Measurements from ENCODE around the gene ITPRID2. TPM values are rescaled to one million over a fixed set of nuclear protein-coding genes. Genes with fewer than 3 reads are reported as not detected.

ITPRID2 gene
- total RNA-seq, 1 experiment from 2014 or later, result 114 TPM

DNA sequence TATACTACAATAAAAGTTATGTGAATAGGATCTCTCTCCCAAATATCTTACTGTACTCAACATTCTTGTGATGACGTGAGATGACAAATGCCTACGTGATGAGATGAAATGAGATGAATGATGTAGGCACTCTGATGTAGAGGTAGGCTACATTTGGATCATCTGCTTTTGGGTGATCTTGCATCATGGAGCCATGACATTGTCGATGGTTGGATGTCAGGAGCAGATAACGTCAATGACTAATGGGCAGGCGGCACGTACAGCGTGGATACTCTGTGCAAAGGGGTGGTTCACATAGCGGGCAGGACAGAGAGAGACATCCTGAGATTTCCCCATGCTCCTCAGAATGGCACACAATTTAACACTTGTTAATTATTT, 53.4 kb downstream of the ITPRID2 start:
- Mint-ChIP-seq H3K4me1 (ENCODE audit: insufficient read depth, unreplicated experiment) (peaks cover 17% of the 10 kb centered on the region), H3K27ac (ENCODE audit: low read depth, unreplicated experiment) (no peak overlapping the region), H3K9me3 (ENCODE audit: unreplicated experiment) (peaks cover 7% of the 10 kb centered on the region), H3K27me3 (ENCODE audit: insufficient read depth, unreplicated experiment) (no peaks in the 10 kb centered on the region), H3K4me3 (ENCODE audit: unreplicated experiment) (no peak overlapping the region), H3K36me3 (ENCODE audit: insufficient read depth, unreplicated experiment) (no peaks in the 10 kb centered on the region)
- CTCF ChIA-PET, result no interaction called here
- POLR2A ChIA-PET, result no interaction called here
- BruUV-seq (replicated peaks), result no TSS peak
- intact Hi-C loops (cut with micrococcal nuclease), result no loop called here
- TF ChIP-seq, protein P1, sequence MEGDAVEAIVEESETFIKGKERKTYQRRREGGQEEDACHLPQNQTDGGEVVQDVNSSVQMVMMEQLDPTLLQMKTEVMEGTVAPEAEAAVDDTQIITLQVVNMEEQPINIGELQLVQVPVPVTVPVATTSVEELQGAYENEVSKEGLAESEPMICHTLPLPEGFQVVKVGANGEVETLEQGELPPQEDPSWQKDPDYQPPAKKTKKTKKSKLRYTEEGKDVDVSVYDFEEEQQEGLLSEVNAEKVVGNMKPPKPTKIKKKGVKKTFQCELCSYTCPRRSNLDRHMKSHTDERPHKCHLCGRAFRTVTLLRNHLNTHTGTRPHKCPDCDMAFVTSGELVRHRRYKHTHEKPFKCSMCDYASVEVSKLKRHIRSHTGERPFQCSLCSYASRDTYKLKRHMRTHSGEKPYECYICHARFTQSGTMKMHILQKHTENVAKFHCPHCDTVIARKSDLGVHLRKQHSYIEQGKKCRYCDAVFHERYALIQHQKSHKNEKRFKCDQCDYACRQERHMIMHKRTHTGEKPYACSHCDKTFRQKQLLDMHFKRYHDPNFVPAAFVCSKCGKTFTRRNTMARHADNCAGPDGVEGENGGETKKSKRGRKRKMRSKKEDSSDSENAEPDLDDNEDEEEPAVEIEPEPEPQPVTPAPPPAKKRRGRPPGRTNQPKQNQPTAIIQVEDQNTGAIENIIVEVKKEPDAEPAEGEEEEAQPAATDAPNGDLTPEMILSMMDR (IDR thresholded peaks at IDR 0.05; ENCODE audit: unreplicated experiment), result no peak
- no peak for DNase-seq (ENCODE audit: unreplicated experiment)

GRCh38 chr2:181946444-181947127, 55.1 kb downstream of the ITPRID2 start:
- Mint-ChIP-seq H3K36me3 (ENCODE audit: insufficient read depth, unreplicated experiment) (no peaks in the 10 kb centered on the region), H3K27ac (ENCODE audit: low read depth, unreplicated experiment) (no peak overlapping the region), H3K4me1 (ENCODE audit: insufficient read depth, unreplicated experiment) (peaks cover 17% of the 10 kb centered on the region), H3K27me3 (ENCODE audit: insufficient read depth, unreplicated experiment) (no peaks in the 10 kb centered on the region), H3K4me3 (ENCODE audit: unreplicated experiment) (no peak overlapping the region), H3K9me3 (ENCODE audit: unreplicated experiment) (peaks cover 7% of the 10 kb centered on the region)
- no peak for DNase-seq (ENCODE audit: unreplicated experiment)
- intact Hi-C loops (cut with micrococcal nuclease), result no loop called here
- TF ChIP-seq, protein P1 (IDR thresholded peaks at IDR 0.05; ENCODE audit: unreplicated experiment), result no peak
- POLR2A ChIA-PET, result no interaction called here
- BruUV-seq (replicated peaks), result no TSS peak
- CTCF ChIA-PET, result no interaction called here

DNA sequence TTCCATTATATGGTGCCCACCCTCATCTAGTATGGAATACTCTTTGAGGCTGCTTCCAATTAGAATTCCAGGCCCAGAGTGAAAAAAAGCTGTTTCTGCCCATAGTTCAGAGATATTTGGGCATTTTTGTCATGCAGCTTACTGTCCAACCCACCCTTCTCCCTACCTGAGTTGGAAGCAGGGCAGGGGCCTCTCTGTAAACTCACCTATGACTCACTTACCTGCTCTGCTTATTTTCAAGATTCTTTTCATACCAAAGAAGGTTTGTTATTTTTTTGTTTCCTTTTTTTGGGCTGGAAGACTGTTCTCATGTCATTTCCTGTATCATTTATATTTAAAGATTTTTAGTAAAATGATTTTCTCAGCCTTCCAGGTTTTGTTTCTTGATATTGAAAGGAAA, 55.7 kb downstream of the ITPRID2 start:
- TF ChIP-seq, protein P1 (IDR thresholded peaks at IDR 0.05; ENCODE audit: unreplicated experiment), result no peak
- ChIA-PET POLR2A (no interaction called here), CTCF (no interaction called here)
- Mint-ChIP-seq H3K9me3 (ENCODE audit: unreplicated experiment) (peaks cover 7% of the 10 kb centered on the region), H3K36me3 (ENCODE audit: insufficient read depth, unreplicated experiment) (no peaks in the 10 kb centered on the region), H3K4me3 (ENCODE audit: unreplicated experiment) (no peak overlapping the region), H3K27ac (ENCODE audit: low read depth, unreplicated experiment) (peak overlapping the region; percentile 62), H3K4me1 (ENCODE audit: insufficient read depth, unreplicated experiment) (peaks cover 17% of the 10 kb centered on the region), H3K27me3 (ENCODE audit: insufficient read depth, unreplicated experiment) (no peaks in the 10 kb centered on the region)
- BruUV-seq (replicated peaks), result no TSS peak
- peak; percentile 25 for DNase-seq (ENCODE audit: unreplicated experiment)
- intact Hi-C loops (cut with micrococcal nuclease), result no loop called here

GRCh38 chr2:181948227-181948626, 56.7 kb downstream of the ITPRID2 start:
- CTCF ChIA-PET, result interaction anchor here (0.7 kb wide), 1 partner anchor 92 kb away, joined by 4 read pairs; no protein-coding TSS in a partner anchor
- Mint-ChIP-seq H3K4me1 (ENCODE audit: insufficient read depth, unreplicated experiment) (peaks cover 17% of the 10 kb centered on the region), H3K27ac (ENCODE audit: low read depth, unreplicated experiment) (peak overlapping the region; percentile 62), H3K4me3 (ENCODE audit: unreplicated experiment) (no peak overlapping the region), H3K9me3 (ENCODE audit: unreplicated experiment) (peaks cover 7% of the 10 kb centered on the region), H3K36me3 (ENCODE audit: insufficient read depth, unreplicated experiment) (no peaks in the 10 kb centered on the region), H3K27me3 (ENCODE audit: insufficient read depth, unreplicated experiment) (no peaks in the 10 kb centered on the region)
- intact Hi-C loops (cut with micrococcal nuclease), result no loop called here
- DNase-seq (ENCODE audit: unreplicated experiment), result no peak
- TF ChIP-seq, protein P1 (IDR thresholded peaks at IDR 0.05; ENCODE audit: unreplicated experiment), result no peak
- BruUV-seq (replicated peaks), result no TSS peak
- POLR2A ChIA-PET, result interaction anchor here (0.6 to 1.2 kb wide), 3 partner anchors 11 to 651 kb away, joined by 3 to 5 read pairs (median 3); no protein-coding TSS in a partner anchor
